ENCODE data around the gene SKIL.
A peak's percentile ranks its signal among the peaks of the same experiment; 100 is the strongest.

Gene SKIL

DNA sequence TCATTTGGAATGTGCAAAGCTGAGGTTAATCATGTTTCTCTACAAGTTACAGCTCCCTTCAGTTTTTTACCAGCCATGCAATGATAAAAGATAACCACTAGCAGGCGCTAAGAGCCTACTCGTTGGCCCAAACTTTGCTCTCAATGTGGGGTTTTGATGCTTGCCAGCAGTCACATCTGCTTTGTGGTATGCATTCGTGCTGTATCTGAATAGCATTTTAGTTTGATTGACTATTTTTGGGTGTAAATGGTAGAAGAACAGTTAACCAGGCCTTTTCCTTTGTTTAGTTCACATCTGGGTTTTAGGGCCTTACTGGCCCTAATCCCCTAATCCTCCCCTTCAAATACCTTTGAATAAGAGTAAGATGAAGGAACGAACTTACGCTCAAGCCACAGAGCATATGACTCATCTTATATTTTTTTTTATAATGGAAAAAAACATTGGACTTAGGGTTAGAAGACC, 56.7 kb downstream of the SKIL start:
- no peaks in the 10 kb centered on the region for H3K27me3 ChIP-seq (ENCODE audit: insufficient read depth, low read depth)
- no peak overlapping the region for H3K27ac ChIP-seq
- H3K9ac ChIP-seq, result no peak overlapping the region
- H3K4me2 ChIP-seq, result no peak overlapping the region
- H3K4me3 ChIP-seq (IDR thresholded peaks at IDR 0.05; ENCODE audit: insufficient read depth, low read depth, low read length), result no peak overlapping the region
- TF ChIP-seq CTCF (conservative IDR thresholded peaks at IDR 0.05; ENCODE audit: low read depth, low read length), result peak; percentile 97
- no peaks in the 10 kb centered on the region for H3K36me3 ChIP-seq (ENCODE audit: insufficient read depth)
- H3K79me2 ChIP-seq (ENCODE audit: insufficient read depth, low read depth), result no peaks in the 10 kb centered on the region
- no peaks in the 10 kb centered on the region for H4K20me1 ChIP-seq (ENCODE audit: insufficient read depth)
- no peak overlapping the region for H2AFZ ChIP-seq (ENCODE audit: low read depth)
- H3K4me1 ChIP-seq (ENCODE audit: low read depth, poor library complexity, severe bottlenecking), result no peaks in the 10 kb centered on the region

DNA sequence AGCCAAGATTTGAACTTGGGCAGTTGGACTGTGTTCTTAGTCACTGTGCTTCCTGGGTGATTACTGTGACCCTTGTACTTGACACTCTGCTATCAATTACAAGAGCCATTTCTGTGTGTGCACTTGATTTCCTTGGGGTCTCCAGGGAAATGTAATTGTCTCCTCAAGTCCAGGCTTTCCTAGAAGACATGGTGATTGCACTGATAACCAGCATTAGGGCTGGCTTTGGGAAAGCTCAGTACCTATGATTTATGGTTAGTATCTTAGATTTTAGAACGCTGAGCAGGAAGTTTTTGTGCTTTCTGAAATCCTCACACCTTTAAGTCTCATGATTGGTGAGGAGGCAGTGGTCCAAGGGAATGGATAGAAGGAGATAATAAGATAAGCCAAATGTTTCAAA, 59.6 kb downstream of the SKIL start:
- Histone ChIP-seq H3K36me3 (ENCODE audit: insufficient read depth) (no peaks in the 10 kb centered on the region), H3K4me3 (IDR thresholded peaks at IDR 0.05; ENCODE audit: insufficient read depth, low read depth, low read length) (no peak overlapping the region), H3K9ac (no peak overlapping the region), H4K20me1 (ENCODE audit: insufficient read depth) (no peaks in the 10 kb centered on the region), H3K27me3 (ENCODE audit: insufficient read depth, low read depth) (no peaks in the 10 kb centered on the region), H2AFZ (ENCODE audit: low read depth) (no peak overlapping the region), H3K27ac (no peak overlapping the region), H3K79me2 (ENCODE audit: insufficient read depth, low read depth) (no peaks in the 10 kb centered on the region), H3K4me1 (ENCODE audit: low read depth, poor library complexity, severe bottlenecking) (no peaks in the 10 kb centered on the region), H3K4me2 (no peak overlapping the region)
- TF ChIP-seq CTCF (conservative IDR thresholded peaks at IDR 0.05; ENCODE audit: low read depth, low read length), result no peak

DNA sequence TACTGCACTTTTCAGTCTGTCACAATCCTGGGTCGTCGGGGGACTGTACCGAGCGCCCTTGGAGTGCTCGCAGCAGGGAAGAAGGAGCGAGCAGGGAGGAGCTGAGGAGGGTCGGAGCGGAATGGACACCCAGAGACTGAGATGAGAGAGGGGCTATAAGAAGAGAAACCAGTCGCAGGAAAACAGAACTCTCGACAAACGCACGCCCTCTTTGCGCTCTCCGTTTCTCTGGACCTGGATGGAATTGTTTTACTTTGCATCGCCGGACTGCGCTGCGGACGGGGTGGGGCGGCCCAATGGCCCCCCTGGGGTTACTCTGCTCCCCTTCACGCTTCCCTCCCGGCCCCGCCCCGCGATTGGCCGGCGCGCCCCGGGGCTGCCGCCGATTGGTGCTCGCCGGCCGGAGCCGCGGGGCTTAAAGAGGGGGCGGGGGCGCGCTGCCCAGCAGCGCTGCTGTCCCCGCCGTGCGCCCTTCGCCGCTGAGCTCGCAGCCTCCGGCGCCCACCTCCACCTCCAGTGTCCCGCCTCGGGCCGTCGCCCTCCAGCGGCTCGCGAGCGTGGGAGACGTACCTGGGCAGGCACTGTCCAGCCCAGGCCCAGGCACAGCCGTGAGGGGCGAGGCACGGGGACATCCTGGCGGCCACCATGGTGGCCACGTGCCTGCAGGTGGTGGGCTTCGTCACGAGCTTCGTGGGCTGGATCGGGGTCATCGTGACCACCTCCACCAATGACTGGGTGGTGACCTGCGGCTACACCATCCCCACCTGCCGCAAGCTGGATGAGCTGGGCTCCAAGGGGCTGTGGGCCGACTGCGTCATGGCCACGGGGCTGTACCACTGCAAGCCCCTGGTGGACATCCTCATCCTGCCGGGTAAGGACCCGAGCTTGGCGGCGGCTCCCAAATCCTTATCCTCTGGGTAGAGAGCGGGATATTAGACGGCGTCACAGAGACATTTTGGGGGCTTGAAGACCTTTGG, 61.2 kb downstream of the SKIL start, which contains the start of gene CLDN11:
TSS of gene CLDN11 (plus strand) at position 447 of the 977 bp plus-strand sequence. CDS start at position 646, 199 bp downstream.
- no peak for TF ChIP-seq CTCF (conservative IDR thresholded peaks at IDR 0.05; ENCODE audit: low read depth, low read length)
- no peaks in the 10 kb centered on the region for H4K20me1 ChIP-seq (ENCODE audit: insufficient read depth)
- no peak within 1 kb of the TSS for H3K9ac ChIP-seq
- H2AFZ ChIP-seq (ENCODE audit: low read depth), result no peak within 1 kb of the TSS
- no peaks in the 10 kb centered on the region for H3K36me3 ChIP-seq (ENCODE audit: insufficient read depth)
- no peak within 1 kb of the TSS for H3K27ac ChIP-seq
- no peaks in the 10 kb centered on the region for H3K79me2 ChIP-seq (ENCODE audit: insufficient read depth, low read depth)
- H3K4me3 ChIP-seq (IDR thresholded peaks at IDR 0.05; ENCODE audit: insufficient read depth, low read depth, low read length), result no peak within 1 kb of the TSS
- H3K4me1 ChIP-seq (ENCODE audit: low read depth, poor library complexity, severe bottlenecking), result no peaks in the 10 kb centered on the region
- H3K27me3 ChIP-seq (ENCODE audit: insufficient read depth, low read depth), result no peaks in the 10 kb centered on the region
- H3K4me2 ChIP-seq, result no peak within 1 kb of the TSS

DNA sequence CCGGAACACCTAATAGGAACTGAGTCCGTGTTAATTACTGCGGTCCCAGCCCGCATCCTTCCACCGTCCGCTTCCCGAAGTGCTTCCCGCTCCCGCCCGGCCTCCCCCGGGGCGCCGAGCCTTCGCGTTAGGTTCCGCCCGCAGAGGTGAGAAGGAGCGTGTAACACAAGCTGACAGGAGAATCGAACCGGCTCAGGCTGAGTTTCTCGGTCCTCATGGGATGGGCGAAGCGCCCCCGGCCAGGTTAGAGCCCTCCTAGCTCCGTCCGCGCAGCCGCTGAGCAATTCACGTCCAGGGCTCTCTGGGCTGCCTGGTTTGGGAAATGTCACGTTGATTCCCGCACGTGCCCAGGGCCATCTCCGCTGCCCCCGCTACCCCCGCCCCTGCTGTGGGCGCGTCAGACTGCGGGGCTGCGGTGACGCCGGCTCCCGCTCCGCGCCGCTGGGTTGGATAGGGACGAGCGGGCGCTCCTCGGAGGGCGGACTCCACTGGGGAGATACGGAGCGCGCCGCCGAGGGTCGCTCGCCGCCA, 62.1 kb downstream of the SKIL start:
- Histone ChIP-seq H3K27ac (no peak overlapping the region), H3K4me1 (ENCODE audit: low read depth, poor library complexity, severe bottlenecking) (no peaks in the 10 kb centered on the region), H4K20me1 (ENCODE audit: insufficient read depth) (no peaks in the 10 kb centered on the region), H3K36me3 (ENCODE audit: insufficient read depth) (no peaks in the 10 kb centered on the region), H3K27me3 (ENCODE audit: insufficient read depth, low read depth) (no peaks in the 10 kb centered on the region), H2AFZ (ENCODE audit: low read depth) (no peak overlapping the region), H3K79me2 (ENCODE audit: insufficient read depth, low read depth) (no peaks in the 10 kb centered on the region), H3K9ac (no peak overlapping the region), H3K4me2 (no peak overlapping the region), H3K4me3 (IDR thresholded peaks at IDR 0.05; ENCODE audit: insufficient read depth, low read depth, low read length) (no peak overlapping the region)
- TF ChIP-seq CTCF (conservative IDR thresholded peaks at IDR 0.05; ENCODE audit: low read depth, low read length), result no peak
